ENCODE results near the gene TRMT10A.

The TRMT10A gene, protein sequence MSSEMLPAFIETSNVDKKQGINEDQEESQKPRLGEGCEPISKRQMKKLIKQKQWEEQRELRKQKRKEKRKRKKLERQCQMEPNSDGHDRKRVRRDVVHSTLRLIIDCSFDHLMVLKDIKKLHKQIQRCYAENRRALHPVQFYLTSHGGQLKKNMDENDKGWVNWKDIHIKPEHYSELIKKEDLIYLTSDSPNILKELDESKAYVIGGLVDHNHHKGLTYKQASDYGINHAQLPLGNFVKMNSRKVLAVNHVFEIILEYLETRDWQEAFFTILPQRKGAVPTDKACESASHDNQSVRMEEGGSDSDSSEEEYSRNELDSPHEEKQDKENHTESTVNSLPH

DNA sequence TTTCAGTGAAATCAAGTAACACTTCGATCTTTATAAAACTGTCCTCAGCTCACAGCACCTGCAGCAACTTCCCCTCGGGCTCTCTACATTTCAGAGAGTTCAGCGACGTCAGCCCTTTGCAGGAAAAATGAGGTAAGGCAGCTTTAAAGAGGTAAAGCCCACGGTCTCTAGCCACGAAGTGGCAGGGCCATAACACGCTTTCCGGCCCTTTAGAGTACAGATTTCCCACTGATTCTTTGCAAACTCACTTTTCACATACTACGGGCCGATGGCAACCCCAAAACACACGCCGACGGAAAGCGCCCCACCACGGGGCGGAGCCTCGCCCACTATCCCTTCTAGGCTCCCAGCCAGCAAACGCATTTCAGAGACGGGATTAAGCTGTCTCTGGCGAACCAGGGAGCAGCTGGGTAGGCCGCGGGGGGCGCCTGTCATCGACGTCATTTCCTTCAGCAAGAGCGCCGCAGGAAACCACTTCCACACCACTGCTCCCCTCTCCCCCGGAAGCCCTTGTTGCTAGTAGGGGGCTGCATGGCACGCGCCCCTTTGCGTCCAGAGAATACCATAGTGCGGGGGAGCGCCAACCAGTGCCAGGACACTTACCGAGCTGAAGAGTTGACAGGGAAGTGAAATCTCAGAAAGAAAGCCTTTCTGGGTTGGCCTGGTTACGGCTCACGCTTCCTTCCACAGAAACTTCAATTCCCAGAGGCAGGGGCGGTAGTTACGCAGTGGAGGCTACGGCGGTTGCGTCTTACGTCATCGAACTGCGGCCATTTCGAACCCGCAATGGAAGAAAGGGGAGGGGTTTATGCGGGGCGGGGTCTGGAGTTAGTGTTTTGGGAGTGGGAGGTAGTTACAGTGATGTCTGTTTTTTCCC lies at the start of gene TRMT10A:
TRMT10A (minus strand) TSS at position 730 of the 877 bp plus-strand sequence. CDS start 4,701 bp downstream, outside the sequence.
- peak; percentile 77 to 89 (median 86) for DNase-seq

- DNase-seq = no peak
Observed at GRCh38 chr4:99612704-99613103, 48.9 kb upstream of the TRMT10A start.

DNA sequence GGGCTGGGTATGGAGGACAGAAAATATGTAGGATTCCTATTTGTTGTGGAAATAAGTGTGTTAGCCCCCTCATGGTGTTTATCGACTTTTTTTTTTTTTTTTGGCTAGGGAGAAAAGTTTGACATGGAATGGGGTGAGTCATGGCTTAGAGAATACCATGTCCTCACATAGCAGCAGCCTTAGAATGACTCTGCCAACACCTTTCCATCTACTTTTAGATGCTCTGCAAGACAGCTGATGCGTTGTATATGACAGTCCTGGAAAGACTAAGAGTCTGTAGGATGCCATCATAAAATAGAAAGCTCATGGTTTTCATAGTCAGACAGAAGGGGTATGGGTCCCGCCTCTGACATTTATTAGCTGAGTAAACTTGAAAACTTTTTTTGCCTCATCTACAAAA lies 48.4 kb upstream of the TRMT10A start:
- DNase-seq = no peak

DNA sequence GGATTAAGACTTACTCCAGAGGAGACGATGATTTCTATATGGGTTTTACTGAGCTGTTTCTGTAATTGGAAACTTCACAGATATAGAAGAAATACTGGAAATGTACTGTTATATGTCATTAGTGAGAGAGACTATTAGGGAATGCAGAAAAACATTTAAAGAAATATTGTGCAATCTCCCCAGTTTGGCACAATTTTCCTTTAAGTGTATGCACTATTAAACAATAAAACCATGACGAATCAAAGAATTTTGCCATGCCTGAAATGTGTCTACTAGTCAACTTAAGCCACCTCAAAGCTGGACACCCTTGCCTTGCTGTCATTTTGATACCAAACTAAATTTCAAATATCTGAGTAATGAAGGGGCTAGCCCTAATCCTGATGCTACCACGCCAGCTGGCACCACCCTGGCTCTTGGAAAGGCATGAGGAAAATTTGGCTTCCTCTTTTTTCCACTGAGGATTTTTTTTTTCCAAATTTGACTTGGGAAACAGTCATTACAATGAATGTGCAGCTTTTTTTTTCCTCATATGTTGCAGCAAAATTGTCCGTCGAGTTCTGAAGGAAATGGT lies 46.9 kb upstream of the TRMT10A start:
- no peak for DNase-seq

DNA sequence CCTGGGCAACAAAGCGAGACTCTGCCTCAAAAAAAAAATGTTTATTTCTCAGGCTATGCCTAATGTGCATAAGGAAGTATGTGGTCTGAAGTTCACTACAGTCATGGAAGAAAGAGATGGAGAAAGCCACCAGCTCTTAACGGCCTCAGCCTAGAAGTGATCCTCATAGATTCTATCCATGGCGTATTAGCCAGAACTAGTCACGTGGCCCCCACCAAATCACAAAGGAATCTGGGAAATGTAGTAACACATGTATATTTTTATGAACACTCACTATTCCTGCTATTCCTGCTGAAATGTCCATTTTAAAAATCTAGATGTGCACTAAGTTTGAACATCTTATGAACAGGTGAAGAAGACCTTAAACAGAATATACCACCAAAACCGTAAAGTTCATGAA lies 44.6 kb upstream of the TRMT10A start:
- DNase-seq = no peak

- no peak for DNase-seq
Observed at GRCh38 chr4:99606716-99607115, 42.9 kb upstream of the TRMT10A start.

DNA sequence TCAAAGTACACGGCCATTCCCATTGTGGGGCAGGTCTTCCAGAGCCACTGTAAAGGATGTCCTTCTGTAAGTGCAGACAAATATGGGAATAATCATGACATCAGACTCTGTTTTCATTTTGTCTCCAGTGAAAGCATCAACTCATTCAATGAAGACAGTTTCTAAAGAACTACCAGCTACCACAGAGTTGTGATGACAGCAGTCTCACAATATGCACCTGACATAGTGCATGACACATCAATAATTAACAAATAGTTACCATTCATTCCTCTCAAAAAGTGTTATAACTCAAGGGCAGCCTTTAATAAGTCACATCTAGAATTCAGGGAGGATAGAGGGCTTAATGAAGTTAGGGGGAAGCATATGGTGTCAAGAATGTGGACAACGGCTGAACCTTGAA lies 31.0 kb upstream of the TRMT10A start:
- no peak for DNase-seq

GRCh38 chr4:99593781-99594641 lies 30.2 kb upstream of the TRMT10A start:
- no peak for DNase-seq

- no peak for DNase-seq
Observed at GRCh38 chr4:99591757-99592156, 27.9 kb upstream of the TRMT10A start.

- DNase-seq = no peak
Observed at GRCh38 chr4:99587803-99588202, 24.0 kb upstream of the TRMT10A start.

GRCh38 chr4:99587309-99587708 lies 23.5 kb upstream of the TRMT10A start:
- DNase-seq = no peak

- no peak for DNase-seq
Observed at GRCh38 chr4:99586797-99587196, 23.0 kb upstream of the TRMT10A start.

- no peak for DNase-seq
Observed at GRCh38 chr4:99586322-99586721, 22.5 kb upstream of the TRMT10A start.

- no peak for DNase-seq
Observed at GRCh38 chr4:99585516-99585915, 21.7 kb upstream of the TRMT10A start.

GRCh38 chr4:99578714-99579113 lies 14.9 kb upstream of the TRMT10A start:
- no peak for DNase-seq

DNA sequence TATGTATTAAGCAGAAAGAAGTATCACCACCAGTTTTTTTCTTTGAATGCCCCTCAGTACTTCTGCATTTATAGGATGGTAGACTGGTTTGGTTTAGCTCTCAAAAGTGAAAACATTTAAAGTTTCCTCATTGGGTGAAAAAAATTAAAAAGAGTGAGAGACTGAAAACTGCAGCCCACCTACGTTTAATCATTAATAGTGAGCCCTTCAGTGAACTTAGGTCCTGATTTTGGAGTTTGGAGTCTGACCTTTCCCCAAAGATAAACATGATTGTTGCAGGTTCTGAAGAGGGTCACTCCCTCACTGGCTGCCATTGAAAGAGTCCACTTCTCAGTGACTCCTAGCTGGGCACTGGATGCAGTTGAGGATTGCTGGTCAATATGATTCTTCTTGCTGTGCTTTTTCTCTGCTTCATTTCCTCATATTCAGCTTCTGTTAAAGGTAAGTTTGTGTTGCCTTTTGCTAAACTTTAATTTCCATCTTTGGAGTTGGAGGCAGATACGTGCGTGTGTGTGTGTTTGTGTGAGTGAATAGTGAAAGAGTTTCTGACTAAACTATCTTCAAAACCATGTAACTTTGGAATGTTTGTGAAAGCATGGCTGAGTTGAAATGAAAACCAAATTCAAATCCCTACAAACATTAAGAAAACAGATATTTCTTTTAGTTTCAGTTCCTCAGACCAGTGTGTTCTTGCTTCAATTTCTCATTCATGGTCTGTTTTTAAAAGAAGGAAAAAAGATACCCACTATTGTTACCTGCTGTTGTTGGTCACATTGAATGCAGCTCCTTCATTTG lies 10.9 kb upstream of the TRMT10A start, which contains the start of gene MTTP:
MTTP (plus strand) TSS at position 295 of the 795 bp plus-strand sequence; CDS start at position 381, 86 bp downstream.
- DNase-seq = no peak

GRCh38 chr4:99573735-99574368 lies 10.0 kb upstream of the TRMT10A start:
- no peak for DNase-seq

- no peak for DNase-seq
Observed at GRCh38 chr4:99572527-99573240, 8.8 kb upstream of the TRMT10A start.

- DNase-seq = no peak
Observed at GRCh38 chr4:99571883-99572282, 8.0 kb upstream of the TRMT10A start.

DNA sequence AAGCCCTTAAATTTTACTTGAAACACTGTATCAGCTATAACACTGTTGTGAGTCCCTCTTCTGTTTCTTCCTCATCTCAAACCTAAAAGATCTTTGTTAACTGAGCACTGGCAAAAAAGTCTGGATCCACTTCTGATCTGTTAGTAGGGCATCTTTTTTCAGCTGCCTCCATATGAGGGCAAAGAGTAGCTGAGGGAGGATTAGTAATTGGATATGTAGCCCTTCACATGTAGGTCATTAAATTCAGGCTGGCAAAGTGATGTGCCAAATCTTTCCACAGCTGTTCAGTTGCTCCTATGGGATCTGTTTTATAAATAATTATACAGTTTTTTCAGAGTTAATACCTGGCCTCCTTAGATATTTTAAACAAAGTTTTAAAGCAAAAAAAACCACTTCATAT lies 1.1 kb upstream of the TRMT10A start:
- DNase-seq = no peak

- DNase-seq = no peak
Observed at GRCh38 chr4:99552872-99553271, 11.0 kb downstream of the TRMT10A start.
